HG03457 (cell line): Measurements from ENCODE around the gene ECSIT.
"Not testable (repeated sequence)": the region's sequence is repeated elsewhere in the genome, so short reads cannot be mapped to it uniquely, and the experiment has no call there.

Experiments
- ATAC-seq: cut with Tn5 transposase; IDR thresholded peaks from one replicate; pipeline ENCODE4 v1.9.1; 2021; ENCODE audit warnings: moderate number of reproducible peaks; ENCODE audit not compliant: unreplicated experiment

The ECSIT gene

GRCh38 chr19:11479090-11479897 lies 49.6 kb downstream of the ECSIT start:
- no peak for ATAC-seq

- ATAC-seq: no peak
These were observed 50.5 kb downstream of the ECSIT start for GRCh38 chr19:11478167-11479089.

- no peak for ATAC-seq
These were observed 53.1 kb downstream of the ECSIT start for GRCh38 chr19:11475861-11476260.

GRCh38 chr19:11475343-11475742 lies 53.6 kb downstream of the ECSIT start:
- ATAC-seq: not testable (repeated sequence)

- no peak for ATAC-seq
These were observed 55.2 kb downstream of the ECSIT start for GRCh38 chr19:11473725-11474124.

- not testable (repeated sequence) for ATAC-seq
These were observed 60.6 kb downstream of the ECSIT start for GRCh38 chr19:11468266-11468845.

- ATAC-seq: no peak
These were observed 63.3 kb downstream of the ECSIT start for GRCh38 chr19:11465600-11465999.

- ATAC-seq: no peak
These were observed 64.3 kb downstream of the ECSIT start for GRCh38 chr19:11464333-11465265.

- no peak for ATAC-seq
These were observed 65.5 kb downstream of the ECSIT start for GRCh38 chr19:11463391-11463790.

- ATAC-seq: no peak
These were observed 67.5 kb downstream of the ECSIT start for GRCh38 chr19:11461453-11461852.

- ATAC-seq: no peak
These were observed 68.7 kb downstream of the ECSIT start for GRCh38 chr19:11460207-11460606.

GRCh38 chr19:11458912-11459311 lies 70.0 kb downstream of the ECSIT start:
- ATAC-seq: not testable (repeated sequence)

GRCh38 chr19:11458236-11458900 lies 70.6 kb downstream of the ECSIT start:
- ATAC-seq: no peak

GRCh38 chr19:11457831-11458230 lies 71.1 kb downstream of the ECSIT start:
- no peak for ATAC-seq

GRCh38 chr19:11457115-11457514 lies 71.8 kb downstream of the ECSIT start:
- no peak for ATAC-seq

- ATAC-seq: no peak
These were observed 72.3 kb downstream of the ECSIT start for GRCh38 chr19:11456659-11457058.
